ENCODE results near the gene CEACAM21. TPM values are rescaled to one million over a fixed set of nuclear protein-coding genes. Genes with fewer than 3 reads are reported as not detected.
"Not testable (repeated sequence)": the region's sequence is repeated elsewhere in the genome, so short reads cannot be mapped to it uniquely, and the experiment has no call there.

The CEACAM21 gene
- total RNA-seq, 1 experiment from 2014 or later = 0.25 TPM

DNA sequence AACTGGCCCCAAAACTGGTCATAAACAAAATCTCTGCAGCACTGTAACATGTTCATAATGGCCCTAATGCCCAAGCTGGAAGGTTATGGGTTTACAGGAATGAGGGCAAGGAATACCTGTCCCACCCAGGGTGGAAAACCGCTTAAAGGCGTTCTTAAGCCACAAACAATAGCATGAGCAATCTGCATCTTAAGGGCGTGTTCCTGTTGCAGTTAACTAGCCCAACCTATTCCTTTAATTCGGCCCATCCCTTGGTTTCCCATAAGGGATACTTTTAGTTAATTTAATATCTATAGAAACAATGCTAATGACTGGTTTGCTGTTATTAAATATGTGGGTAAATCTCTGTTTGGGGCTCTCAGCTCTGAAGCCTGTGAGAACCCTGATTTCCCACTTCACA is 5.1 kb downstream of the CEACAM21 start:
- POLR2A ChIA-PET; BruUV-seq (replicated peaks); H3K36me3 ChIP-seq (ENCODE audit: control insufficient read depth in 1 of 2, insufficient read depth in 2 of 2, low read length in 2 of 2); H2AFZ ChIP-seq (ENCODE audit: low read depth, low read length, poor library complexity, severe bottlenecking); H3K9me3 ChIP-seq (ENCODE audit: control insufficient read depth in 1 of 2, insufficient read depth in 1 of 2, low read depth in 1 of 2, low read length in 2 of 2); H3K9ac ChIP-seq (ENCODE audit: low read length); DNase-seq (ENCODE audit: low read depth, low spot score); H3K27ac ChIP-seq (ENCODE audit: low read depth, low read length); H4K20me1 ChIP-seq (ENCODE audit: insufficient read depth); H3K4me1 ChIP-seq (ENCODE audit: control insufficient read depth in 1 of 2, insufficient read depth in 2 of 2, low read length in 2 of 2); ATAC-seq; H3K9me2 ChIP-seq (ENCODE audit: insufficient read depth); H3K4me3 ChIP-seq (replicated peaks in 1 of 2; ENCODE audit: low read depth in 1 of 2, low read length in 2 of 2); CTCF ChIA-PET; intact Hi-C loops (cut with micrococcal nuclease); H3K79me2 ChIP-seq (ENCODE audit: insufficient read depth, low read length); RAD21 ChIA-PET (ENCODE audit: low non-redundant PET in 1 of 2, low total read pairs in 2 of 2, uncharacterized antibody in 2 of 2, unreplicated experiment in 2 of 2); H3K4me2 ChIP-seq (ENCODE audit: low read length): not testable (repeated sequence)
- peaks cover 12% of the 10 kb centered on the region; the same call in 1 of the 2 replicates for H3K27me3 ChIP-seq (ENCODE audit: insufficient read depth, low read length)
- TF ChIP-seq CBX3 (IDR thresholded peaks at IDR 0.05; ENCODE audit: low read depth) = 0 out of 2 replicates have a peak, but pooled peaks have one; percentile 28

DNA sequence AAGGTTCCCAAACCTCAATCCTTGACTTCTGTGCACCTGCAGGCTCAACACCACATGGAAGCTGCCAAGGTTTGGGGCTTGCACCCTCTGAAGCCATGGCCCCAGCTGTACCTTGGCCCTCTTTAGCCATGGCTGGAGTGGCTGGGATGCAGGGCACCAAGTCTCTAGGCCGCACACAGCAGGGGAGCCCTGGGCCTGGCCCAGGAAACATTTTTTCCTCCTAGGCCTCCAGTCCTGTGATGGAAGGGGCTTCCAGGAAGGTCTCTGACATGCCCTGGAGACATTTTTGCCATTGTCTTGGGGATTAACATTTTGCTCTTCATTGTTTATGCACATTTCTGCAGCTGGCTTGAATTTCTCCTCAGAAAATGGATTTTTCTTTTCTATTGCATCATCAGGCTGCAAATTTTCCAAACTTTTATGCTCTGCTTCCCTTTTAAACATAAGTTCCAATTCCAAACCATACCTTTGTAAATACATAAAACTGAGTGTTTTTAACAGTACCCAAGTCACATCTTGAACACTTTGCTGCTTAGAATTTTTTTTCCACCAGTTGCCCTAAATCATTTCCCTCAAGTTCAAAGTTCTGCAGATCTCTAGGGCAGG is 6.7 kb downstream of the CEACAM21 start:
- RAD21 ChIA-PET (ENCODE audit: low non-redundant PET in 1 of 2, low total read pairs in 2 of 2, uncharacterized antibody in 2 of 2, unreplicated experiment in 2 of 2); H3K36me3 ChIP-seq (ENCODE audit: control insufficient read depth in 1 of 2, insufficient read depth in 2 of 2, low read length in 2 of 2); DNase-seq (ENCODE audit: low read depth, low spot score); H3K9me3 ChIP-seq (ENCODE audit: control insufficient read depth in 1 of 2, insufficient read depth in 1 of 2, low read depth in 1 of 2, low read length in 2 of 2); H3K4me1 ChIP-seq (ENCODE audit: control insufficient read depth in 1 of 2, insufficient read depth in 2 of 2, low read length in 2 of 2); H3K27me3 ChIP-seq (ENCODE audit: insufficient read depth, low read length); H2AFZ ChIP-seq (ENCODE audit: low read depth, low read length, poor library complexity, severe bottlenecking); H3K79me2 ChIP-seq (ENCODE audit: insufficient read depth, low read length); H3K9ac ChIP-seq (ENCODE audit: low read length); H3K4me3 ChIP-seq (replicated peaks in 1 of 2; ENCODE audit: low read depth in 1 of 2, low read length in 2 of 2); H3K4me2 ChIP-seq (ENCODE audit: low read length); BruUV-seq (replicated peaks); H3K27ac ChIP-seq (ENCODE audit: low read depth, low read length); CTCF ChIA-PET; H3K9me2 ChIP-seq (ENCODE audit: insufficient read depth); intact Hi-C loops (cut with micrococcal nuclease); ATAC-seq; H4K20me1 ChIP-seq (ENCODE audit: insufficient read depth); POLR2A ChIA-PET: not testable (repeated sequence)

DNA sequence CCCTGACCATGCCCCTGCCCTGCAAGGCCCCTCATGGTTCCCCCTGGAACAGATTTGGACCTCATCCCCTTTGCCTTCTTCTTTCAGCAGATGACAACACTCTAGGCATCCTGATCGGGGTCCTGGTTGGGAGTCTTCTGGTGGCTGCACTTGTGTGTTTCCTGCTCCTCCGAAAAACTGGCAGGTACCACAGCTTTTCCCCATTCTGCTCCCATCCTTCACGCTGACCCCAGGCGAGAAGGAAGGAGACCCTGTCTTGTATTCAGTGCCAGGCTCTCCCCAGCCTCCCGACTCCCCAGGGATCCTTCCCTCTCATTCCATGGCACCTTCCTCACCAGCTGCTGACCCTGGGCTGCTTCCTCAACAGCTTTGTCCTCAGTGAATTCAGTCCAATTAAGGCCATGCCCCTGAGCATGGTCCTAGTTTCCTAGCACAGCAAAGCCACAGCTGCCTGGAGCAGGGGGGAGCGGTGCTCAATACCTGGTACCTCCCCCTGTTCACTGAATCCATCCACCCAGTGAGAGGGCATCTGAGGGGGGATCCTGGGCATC is 8.4 kb downstream of the CEACAM21 start:
- TF ChIP-seq EZH2phosphoT487 (IDR thresholded peaks at IDR 0.05; ENCODE audit: borderline replicate concordance) (no peak), SIN3A (IDR thresholded peaks at IDR 0.05; ENCODE audit: low read depth) (no peak), ZNF274 (IDR thresholded peaks at IDR 0.05; ENCODE audit: low read depth, low read length) (no peak), YY1 (IDR thresholded peaks at IDR 0.05; ENCODE audit: extremely low read depth, insufficient replicate concordance, low read depth, low read length) (no peak)
- POLR2A ChIA-PET = no interaction called here
- H3K36me3 ChIP-seq (ENCODE audit: control insufficient read depth in 1 of 2, insufficient read depth in 2 of 2, low read length in 2 of 2) = no peaks in the 10 kb centered on the region

More for the DNA sequence above, 8.4 kb downstream of the CEACAM21 start:
- ChIA-PET RAD21 (ENCODE audit: low non-redundant PET in 1 of 2, low total read pairs in 2 of 2, uncharacterized antibody in 2 of 2, unreplicated experiment in 2 of 2) (no interaction called here), CTCF (interaction anchor here (1.1 kb wide), 1 partner anchor 21 kb away, joined by 3 read pairs; no protein-coding TSS in a partner anchor)
- Histone ChIP-seq H3K27ac (ENCODE audit: low read depth, low read length) (no peak overlapping the region), H3K4me1 (ENCODE audit: control insufficient read depth in 1 of 2, insufficient read depth in 2 of 2, low read length in 2 of 2) (no peaks in the 10 kb centered on the region), H3K27me3 (ENCODE audit: insufficient read depth, low read length) (0 out of 2 replicates have a peak, but pooled peaks cover 4% of the 10 kb centered on the region), H3K9me2 (ENCODE audit: insufficient read depth) (no peaks in the 10 kb centered on the region), H3K9me3 (ENCODE audit: control insufficient read depth in 1 of 2, insufficient read depth in 1 of 2, low read depth in 1 of 2, low read length in 2 of 2) (peaks cover 0 to 6% of the 10 kb centered on the region in 2 experiments; a peak in 2 of 4 replicates), H3K4me2 (ENCODE audit: low read length) (no peak overlapping the region), H2AFZ (ENCODE audit: low read depth, low read length, poor library complexity, severe bottlenecking) (no peak overlapping the region), H3K9ac (ENCODE audit: low read length) (no peak overlapping the region), H3K79me2 (ENCODE audit: insufficient read depth, low read length) (no peaks in the 10 kb centered on the region), H4K20me1 (ENCODE audit: insufficient read depth) (no peaks in the 10 kb centered on the region), H3K4me3 (replicated peaks in 1 of 2; ENCODE audit: low read depth in 1 of 2, low read length in 2 of 2) (no peak overlapping the region)
- intact Hi-C loops (cut with micrococcal nuclease) = no loop called here
- ATAC-seq (no peak), DNase-seq (ENCODE audit: low read depth, low spot score) (no peak)
- BruUV-seq (replicated peaks) = no TSS peak
